ENCODE results near the gene IQCF2.
"Not testable (repeated sequence)": the region's sequence is repeated elsewhere in the genome, so short reads cannot be mapped to it uniquely, and the experiment has no call there.

Gene IQCF2

GRCh38 chr3:51886447-51886846 lies 25.0 kb downstream of the IQCF2 start:
- DNase-seq, result no peak

GRCh38 chr3:51887620-51888019 lies 26.2 kb downstream of the IQCF2 start:
- no peak for DNase-seq

- DNase-seq, result no peak
Measured at GRCh38 chr3:51888463-51889105, 27.2 kb downstream of the IQCF2 start.

GRCh38 chr3:51891242-51892039 lies 30.0 kb downstream of the IQCF2 start:
- DNase-seq, result no peak

- no peak for DNase-seq
Measured at GRCh38 chr3:51894391-51894790, 33.0 kb downstream of the IQCF2 start.

- DNase-seq, result no peak
Measured at GRCh38 chr3:51894939-51895338, 33.5 kb downstream of the IQCF2 start.

- no peak for DNase-seq
Measured at GRCh38 chr3:51896607-51897305, 35.3 kb downstream of the IQCF2 start.

- DNase-seq, result no peak
Measured at GRCh38 chr3:51897391-51897790, 36.0 kb downstream of the IQCF2 start.

GRCh38 chr3:51900043-51900442 lies 38.6 kb downstream of the IQCF2 start:
- DNase-seq, result not testable (repeated sequence)

- DNase-seq, result not testable (repeated sequence)
Measured at GRCh38 chr3:51902361-51902760, 40.9 kb downstream of the IQCF2 start.

GRCh38 chr3:51904034-51904823 lies 42.8 kb downstream of the IQCF2 start:
- no peak for DNase-seq

- DNase-seq, result no peak
Measured at GRCh38 chr3:51908026-51908425, 46.6 kb downstream of the IQCF2 start.
